Right lobe of liver (tissue), 6 donors: ENCODE measurements around the gene STK11IP. TPM values are rescaled to one million over a fixed set of nuclear protein-coding genes. Genes with fewer than 3 reads are reported as not detected.

Experiments
- ATAC-seq, 4 donors: fragments of 200-7000 bp; cut with Tn5 transposase; one replicate each; pipeline ENCODE4 v1.9.1; 2020; ENCODE audit warnings: mild to moderate bottlenecking in 4 of 4, moderate library complexity in 4 of 4
- DNase-seq, 3 donors: peaks; one replicate each; pipeline ENCODE4 v3.0.0-alpha.2; 2020
- H3K27ac ChIP-seq, 3 donors: fragments of 200-600 bp; one replicate each; pipeline ENCODE4 v1.8.0; 2022
- H3K27me3 ChIP-seq, 2 donors: fragments of 200-600 bp; one replicate each; pipeline ENCODE4 v1.8.0; 2022
- H3K36me3 ChIP-seq, 4 donors: fragments of 200-600 bp; sonication (generic) in 1 of 4; one replicate each; pipeline versions ENCODE4 v1.5.1 to v1.8.0; 2017 to 2022; ENCODE audit warnings: control low read depth in 1 of 4
- H3K4me1 ChIP-seq, 4 donors: fragments of 200-600 bp; sonication (generic) in 1 of 4; one replicate each; pipeline versions ENCODE4 v1.5.1 to v1.8.0; 2017 to 2022; ENCODE audit warnings: control low read depth in 1 of 4
- H3K4me3 ChIP-seq, 3 donors: fragments of 200-600 bp; one replicate each; pipeline ENCODE4 v1.8.0; 2022
- H3K9me3 ChIP-seq, 4 donors: fragments of 200-600 bp; sonication (generic) in 1 of 4; one replicate each; pipeline versions ENCODE4 v1.5.1 to v1.8.0; 2017 to 2022; ENCODE audit warnings: control low read depth in 1 of 4
- CTCF ChIP-seq, 4 donors: fragments of 200-600 bp in 3 of 4; fragments of 450-650 bp in 1 of 4; IDR thresholded peaks; one replicate each; pipeline versions ENCODE4 v1.5.1 to v1.8.0; 2016 to 2022; ENCODE audit warnings: antibody characterized with exemption in 4 of 4, mild to moderate bottlenecking in 2 of 4
- POLR2A ChIP-seq: fragments of 450-650 bp; IDR thresholded peaks from one replicate; pipeline ENCODE4 v1.6.1; 2017; ENCODE audit warnings: antibody characterized with exemption, mild to moderate bottlenecking
- WGBS: methylation state at CpG from one replicate; pipeline ENCODE4 v1.1.6; 2018; ENCODE audit warnings: low coverage, low lambda C conversion rate; ENCODE audit not compliant: insufficient coverage; ENCODE audit errors: missing lambda C conversion rate; 5-methylcytosine and 5-hydroxymethylcytosine counted together
- intact Hi-C, 2 donors: fragments of 100-400 bp; cut with DNase I; formaldehyde crosslinking; loops; one replicate each; pipeline versions ENCODE4 v1.11.2 to v1.14.1; 2022
- total RNA-seq, 6 experiments: library from RNA; depleted of rRNA in 2 of 6; stranded (reverse); fragments of >200 nt in 2 of 6; fragmentation: NEBNext Ultra II Directional in 3 of 6; extraction: Animal tissue kit (Norgen Biotek cat#: 25700) in 3 of 6; gene quantifications; one replicate each; pipeline versions ENCODE4 v1.1.0 to v1.2.4, GENCODE V29; 2016 to 2023
- donor health status: DM: no; HTN: yes; CAD: no.
- donor health status: DM: no; HTN: no; CAD: no.
- donor health status: DM: no; HTN: no; CAD: no.
- donor health status: DM: no; HTN: yes; CAD: no.
- donor health status: DM: no; HTN: yes; CAD: no.

The STK11IP gene
- total RNA-seq, 6 experiments from 2014 or later, result 3.6 to 10.8 (median 6.6) TPM

- intact Hi-C loops, result no loop called here
- Histone ChIP-seq H3K27me3 (no peaks in the 10 kb centered on the region), H3K4me3 (no peak overlapping the region), H3K9me3 (no peaks in the 10 kb centered on the region), H3K27ac (no peak overlapping the region), H3K4me1 (no peaks in the 10 kb centered on the region), H3K36me3 (no peaks in the 10 kb centered on the region)
- ATAC-seq (no peak), DNase-seq (no peak)
- no peak for TF ChIP-seq CTCF (IDR thresholded peaks at IDR 0.05)
- TF ChIP-seq POLR2A, result no peak
- WGBS, result 29% methylated on average over 1 of the region's 2 CpGs
These were observed 16.3 kb upstream of the STK11IP start for GRCh38 chr2:219581346-219581745.

- ATAC-seq, result no peak
- no peaks in the 10 kb centered on the region for H3K9me3 ChIP-seq
- intact Hi-C loops, result no loop called here
- H3K4me1 ChIP-seq, result no peaks in the 10 kb centered on the region
- no peak for TF ChIP-seq CTCF (IDR thresholded peaks at IDR 0.05)
- TF ChIP-seq POLR2A, result no peak
- H3K27me3 ChIP-seq, result no peaks in the 10 kb centered on the region
- H3K36me3 ChIP-seq, result no peaks in the 10 kb centered on the region
- H3K27ac ChIP-seq, result no peak overlapping the region
- H3K4me3 ChIP-seq, result no peak overlapping the region
- 64% methylated on average over 4 of the region's 4 CpGs for WGBS
- DNase-seq, result no peak
These were observed 6.6 kb upstream of the STK11IP start for GRCh38 chr2:219591091-219591490.

GRCh38 chr2:219592736-219593135, 4.9 kb upstream of the STK11IP start:
- ATAC-seq, result no peak
- intact Hi-C loops, result no loop called here
- no peaks in the 10 kb centered on the region for H3K27me3 ChIP-seq

GRCh38 chr2:219593154-219593553, 4.5 kb upstream of the STK11IP start:
- Histone ChIP-seq H3K36me3 (no peaks in the 10 kb centered on the region), H3K27me3 (no peaks in the 10 kb centered on the region), H3K9me3 (no peaks in the 10 kb centered on the region), H3K27ac (no peak overlapping the region), H3K4me3 (no peak overlapping the region), H3K4me1 (peaks cover 0 to 5% (median 0%) of the 10 kb centered on the region in 4 donors)
- TF ChIP-seq CTCF (IDR thresholded peaks at IDR 0.05) (no peak), POLR2A (no peak)
- intact Hi-C loops, result no loop called here
- ATAC-seq (no peak), DNase-seq (no peak)
- 69% methylated on average over 2 of the region's 2 CpGs for WGBS

More at GRCh38 chr2:219592736-219593135, 4.9 kb upstream of the STK11IP start:
- Histone ChIP-seq H3K4me1 (peaks cover 0 to 5% (median 0%) of the 10 kb centered on the region in 4 donors), H3K4me3 (no peak overlapping the region), H3K9me3 (no peaks in the 10 kb centered on the region), H3K27ac (no peak overlapping the region), H3K36me3 (no peaks in the 10 kb centered on the region)
- TF ChIP-seq POLR2A (no peak), CTCF (IDR thresholded peaks at IDR 0.05) (no peak)
- 77% methylated on average over 5 of the region's 6 CpGs for WGBS
- no peak for DNase-seq

GRCh38 chr2:219595256-219595655, 2.4 kb upstream of the STK11IP start:
- no peak overlapping the region for H3K27ac ChIP-seq
- 62% methylated on average over 3 of the region's 3 CpGs for WGBS

More at GRCh38 chr2:219595256-219595655, 2.4 kb upstream of the STK11IP start:
- no peak for DNase-seq
- Histone ChIP-seq H3K4me1 (peaks cover 0 to 5% (median 0%) of the 10 kb centered on the region in 4 donors), H3K4me3 (no peak overlapping the region), H3K9me3 (no peaks in the 10 kb centered on the region), H3K36me3 (no peaks in the 10 kb centered on the region), H3K27me3 (no peaks in the 10 kb centered on the region)
- ATAC-seq, result no peak
- intact Hi-C loops, result no loop called here
- TF ChIP-seq CTCF (IDR thresholded peaks at IDR 0.05), result no peak
- no peak for TF ChIP-seq POLR2A
